ENCODE data around the gene ST8SIA1.
"Not testable (repeated sequence)": the region's sequence is repeated elsewhere in the genome, so short reads cannot be mapped to it uniquely, and the experiment has no call there.

The ST8SIA1 gene

GRCh38 chr12:22334410-22335100 is at the start of gene ST8SIA1:
TSS of gene ST8SIA1 (minus strand) at chr12:22334707. CDS start at chr12:22334232, 475 bp downstream.
- no peak for FAIRE-seq

- no peak for FAIRE-seq
Measured at GRCh38 chr12:22380031-22380430, 45.5 kb upstream of the ST8SIA1 start.

GRCh38 chr12:22377731-22378496 is 43.4 kb upstream of the ST8SIA1 start:
- FAIRE-seq: no peak

- FAIRE-seq: not testable (repeated sequence)
Measured at GRCh38 chr12:22376596-22377150, 42.2 kb upstream of the ST8SIA1 start.

GRCh38 chr12:22374508-22374907 is 40.0 kb upstream of the ST8SIA1 start:
- FAIRE-seq: no peak

- FAIRE-seq: no peak
Measured at GRCh38 chr12:22372277-22372837, 37.9 kb upstream of the ST8SIA1 start.

- FAIRE-seq: no peak
Measured at GRCh38 chr12:22366181-22366580, 31.7 kb upstream of the ST8SIA1 start.

GRCh38 chr12:22361785-22362184 is 27.3 kb upstream of the ST8SIA1 start:
- FAIRE-seq: no peak

GRCh38 chr12:22360774-22361173 is 26.3 kb upstream of the ST8SIA1 start:
- FAIRE-seq: no peak

- FAIRE-seq: no peak
Measured at GRCh38 chr12:22357531-22357930, 23.0 kb upstream of the ST8SIA1 start.

GRCh38 chr12:22356231-22356630 is 21.7 kb upstream of the ST8SIA1 start:
- FAIRE-seq: no peak

GRCh38 chr12:22355011-22355580 is 20.6 kb upstream of the ST8SIA1 start:
- no peak for FAIRE-seq

- FAIRE-seq: no peak
Measured at GRCh38 chr12:22353615-22354325, 19.3 kb upstream of the ST8SIA1 start.

- FAIRE-seq: no peak
Measured at GRCh38 chr12:22350886-22351285, 16.4 kb upstream of the ST8SIA1 start.

- FAIRE-seq: no peak
Measured at GRCh38 chr12:22348208-22348607, 13.7 kb upstream of the ST8SIA1 start.

GRCh38 chr12:22340143-22340542 is 5.6 kb upstream of the ST8SIA1 start:
- no peak for FAIRE-seq

GRCh38 chr12:22339691-22340090 is 5.2 kb upstream of the ST8SIA1 start:
- no peak for FAIRE-seq

- no peak for FAIRE-seq
Measured at GRCh38 chr12:22335794-22336166, 1.3 kb upstream of the ST8SIA1 start.

GRCh38 chr12:22333713-22334409 is 646 bp downstream of the ST8SIA1 start:
- FAIRE-seq: no peak

- FAIRE-seq: no peak
Measured at GRCh38 chr12:22333186-22333712, 1.3 kb downstream of the ST8SIA1 start.

GRCh38 chr12:22332202-22332601 is 2.3 kb downstream of the ST8SIA1 start:
- no peak for FAIRE-seq

GRCh38 chr12:22329621-22330020 is 4.9 kb downstream of the ST8SIA1 start:
- no peak for FAIRE-seq

All from colon (tissue), 2 donors.